ENCODE results near the gene TMEM219. TPM values are rescaled to one million over a fixed set of nuclear protein-coding genes. Genes with fewer than 3 reads are reported as not detected.

Gene TMEM219
- total and polyA plus RNA-seq, 10 of the 15 experiments (the other 5 are each of a cell fraction or from before 2014, with no cell fraction given), result 33.6 to 74.6 (median 56.5) TPM

DNA sequence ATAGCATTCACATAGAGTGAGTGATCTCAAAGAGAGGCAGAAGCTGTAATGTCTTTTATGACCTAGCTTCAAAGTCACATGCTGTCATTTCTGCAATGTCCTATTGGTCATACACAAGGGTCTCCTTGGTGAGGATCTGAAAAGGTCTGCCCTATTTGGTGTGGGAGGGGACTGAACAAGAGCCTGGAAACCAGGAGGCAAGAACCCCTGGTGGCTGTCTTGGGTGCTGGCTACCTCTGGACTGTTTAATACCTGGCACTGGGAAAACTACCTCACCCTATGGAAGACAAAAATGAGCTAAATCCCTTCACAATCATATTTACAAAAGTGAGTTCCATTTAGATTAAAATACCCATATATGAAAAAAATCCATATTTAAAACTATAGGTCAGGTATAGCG is 44.9 kb upstream of the TMEM219 start (continued):
- TF ChIP-seq ZNF384 (IDR thresholded peaks at IDR 0.05; ENCODE audit: borderline replicate concordance, low read depth, low read length), result no peak

DNA sequence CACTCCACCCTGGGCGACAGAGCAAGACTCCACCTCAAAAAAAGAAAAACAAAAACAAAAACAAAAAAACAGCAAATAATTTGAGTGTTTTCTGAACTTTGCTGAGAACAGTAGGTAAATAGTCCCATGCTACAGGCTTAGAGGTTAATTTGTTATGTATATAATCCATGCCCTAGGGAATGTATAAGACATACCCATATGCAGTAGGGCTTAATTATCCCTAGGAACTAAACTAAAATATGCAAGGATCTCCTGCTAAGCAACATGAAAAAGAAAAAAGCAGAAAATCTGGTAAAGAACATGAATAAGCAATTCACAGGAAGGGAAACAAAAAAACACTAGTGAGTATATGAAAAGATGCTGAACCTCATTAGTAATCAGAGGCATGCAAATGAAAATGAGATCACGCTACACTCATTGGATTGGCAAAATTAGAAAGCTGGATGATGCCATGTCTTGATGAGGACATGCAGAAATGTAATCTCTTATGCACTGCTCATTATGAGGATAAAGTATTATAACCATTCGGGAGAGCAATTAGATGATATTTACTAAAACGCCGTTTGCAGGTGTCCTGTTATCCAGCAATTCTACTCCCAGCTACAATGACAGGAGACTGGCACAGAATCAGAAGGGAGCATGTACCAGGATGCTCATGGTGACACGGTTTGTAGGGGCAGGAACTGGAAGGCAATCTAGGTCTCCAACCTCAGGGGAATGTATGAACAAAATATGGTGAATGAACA is 41.4 kb upstream of the TMEM219 start:
- intact Hi-C loops (cut with micrococcal nuclease; ENCODE audit: unreplicated experiment) (loop anchor here (10.0 kb wide), 1 partner anchor 56 kb away; the partner anchor contains the start of gene CDIPT), in situ Hi-C loops (cut with MboI) (no loop called here)
- ATAC-seq, result no peak
- Histone ChIP-seq H2AFZ (ENCODE audit: control insufficient read depth, low read depth, low read length) (no peak overlapping the region), H3K27me3 (replicated peaks in 1 of 2; ENCODE audit: control insufficient read depth in 2 of 2, insufficient read depth in 2 of 2, low read length in 1 of 2) (no peaks in the 10 kb centered on the region), H3K4me2 (ENCODE audit: control insufficient read depth, insufficient read depth) (no peak overlapping the region), H3K9ac (ENCODE audit: control insufficient read depth, insufficient read depth, low read length) (no peak overlapping the region), H3K79me2 (ENCODE audit: control insufficient read depth, insufficient read depth, low read length) (peaks cover 7% of the 10 kb centered on the region), H3K9me3 (replicated peaks; ENCODE audit: control insufficient read depth, insufficient read depth, low read length) (no peaks in the 10 kb centered on the region), H3K4me1 (ENCODE audit: control insufficient read depth, insufficient read depth, low read length) (no peaks in the 10 kb centered on the region; the same call in 1 of the 2 replicates), H3K4me3 (no peak overlapping the region), H3K36me3 (ENCODE audit: control insufficient read depth in 2 of 2, insufficient read depth in 2 of 2, low read length in 1 of 2) (peaks cover 0 to 9% of the 10 kb centered on the region in 2 experiments; a peak in 3 of 4 replicates), H4K20me1 (ENCODE audit: control insufficient read depth, insufficient read depth) (no peaks in the 10 kb centered on the region), H3K27ac (ENCODE audit: control insufficient read depth, insufficient read depth) (no peak overlapping the region)
- WGBS (ENCODE audit: insufficient coverage, insufficient replicate concordance, low lambda C conversion rate, missing lambda C conversion rate), result 94% methylated on average over 6 of the region's 6 CpGs
- RAD21 ChIA-PET (ENCODE audit: unreplicated experiment), result no interaction called here
- no peak for FAIRE-seq
- BruUV-seq (replicated peaks), result no TSS peak
- CTCF ChIA-PET, result interaction anchor here (0.9 kb wide), 1 partner anchor 52 kb away, joined by 4 read pairs; no protein-coding TSS in a partner anchor
- POLR2A ChIA-PET, result no interaction called here
- SMC1A ChIA-PET (ENCODE audit: uncharacterized antibody, unreplicated experiment), result interaction anchor here (1.0 to 1.1 kb wide), 2 partner anchors 41 to 55 kb away, joined by 3 to 4 read pairs; no protein-coding TSS in a partner anchor
- DNase-seq (ENCODE audit: low read depth, low spot score), result no peak
- TF ChIP-seq MYB (IDR thresholded peaks at IDR 0.05; ENCODE audit: borderline replicate concordance, low read depth, low read length), result no peak
- TF ChIP-seq, protein P1, sequence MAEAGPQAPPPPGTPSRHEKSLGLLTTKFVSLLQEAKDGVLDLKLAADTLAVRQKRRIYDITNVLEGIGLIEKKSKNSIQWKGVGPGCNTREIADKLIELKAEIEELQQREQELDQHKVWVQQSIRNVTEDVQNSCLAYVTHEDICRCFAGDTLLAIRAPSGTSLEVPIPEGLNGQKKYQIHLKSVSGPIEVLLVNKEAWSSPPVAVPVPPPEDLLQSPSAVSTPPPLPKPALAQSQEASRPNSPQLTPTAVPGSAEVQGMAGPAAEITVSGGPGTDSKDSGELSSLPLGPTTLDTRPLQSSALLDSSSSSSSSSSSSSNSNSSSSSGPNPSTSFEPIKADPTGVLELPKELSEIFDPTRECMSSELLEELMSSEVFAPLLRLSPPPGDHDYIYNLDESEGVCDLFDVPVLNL (IDR thresholded peaks at IDR 0.05; ENCODE audit: low read depth, low read length), result no peak
- no peak for TF ChIP-seq RFX5 (IDR thresholded peaks at IDR 0.05; ENCODE audit: low read depth, low read length)
- TF ChIP-seq ASH2L (IDR thresholded peaks at IDR 0.05; ENCODE audit: borderline replicate concordance, low read depth), result no peak
- TF ChIP-seq, protein P2, sequence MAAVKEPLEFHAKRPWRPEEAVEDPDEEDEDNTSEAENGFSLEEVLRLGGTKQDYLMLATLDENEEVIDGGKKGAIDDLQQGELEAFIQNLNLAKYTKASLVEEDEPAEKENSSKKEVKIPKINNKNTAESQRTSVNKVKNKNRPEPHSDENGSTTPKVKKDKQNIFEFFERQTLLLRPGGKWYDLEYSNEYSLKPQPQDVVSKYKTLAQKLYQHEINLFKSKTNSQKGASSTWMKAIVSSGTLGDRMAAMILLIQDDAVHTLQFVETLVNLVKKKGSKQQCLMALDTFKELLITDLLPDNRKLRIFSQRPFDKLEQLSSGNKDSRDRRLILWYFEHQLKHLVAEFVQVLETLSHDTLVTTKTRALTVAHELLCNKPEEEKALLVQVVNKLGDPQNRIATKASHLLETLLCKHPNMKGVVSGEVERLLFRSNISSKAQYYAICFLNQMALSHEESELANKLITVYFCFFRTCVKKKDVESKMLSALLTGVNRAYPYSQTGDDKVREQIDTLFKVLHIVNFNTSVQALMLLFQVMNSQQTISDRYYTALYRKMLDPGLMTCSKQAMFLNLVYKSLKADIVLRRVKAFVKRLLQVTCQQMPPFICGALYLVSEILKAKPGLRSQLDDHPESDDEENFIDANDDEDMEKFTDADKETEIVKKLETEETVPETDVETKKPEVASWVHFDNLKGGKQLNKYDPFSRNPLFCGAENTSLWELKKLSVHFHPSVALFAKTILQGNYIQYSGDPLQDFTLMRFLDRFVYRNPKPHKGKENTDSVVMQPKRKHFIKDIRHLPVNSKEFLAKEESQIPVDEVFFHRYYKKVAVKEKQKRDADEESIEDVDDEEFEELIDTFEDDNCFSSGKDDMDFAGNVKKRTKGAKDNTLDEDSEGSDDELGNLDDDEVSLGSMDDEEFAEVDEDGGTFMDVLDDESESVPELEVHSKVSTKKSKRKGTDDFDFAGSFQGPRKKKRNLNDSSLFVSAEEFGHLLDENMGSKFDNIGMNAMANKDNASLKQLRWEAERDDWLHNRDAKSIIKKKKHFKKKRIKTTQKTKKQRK (IDR thresholded peaks at IDR 0.05; ENCODE audit: low read depth, low read length), result no peak
- no peak for TF ChIP-seq LARP7 (IDR thresholded peaks at IDR 0.05)
- no peak for TF ChIP-seq IKZF2 (IDR thresholded peaks at IDR 0.05)
- TF ChIP-seq TCF3 (IDR thresholded peaks at IDR 0.05; ENCODE audit: borderline replicate concordance, insufficient read depth, low read depth, low read length), result no peak
- TF ChIP-seq SMC3 (IDR thresholded peaks at IDR 0.05; ENCODE audit: borderline replicate concordance, low read length), result no peak
- TF ChIP-seq, protein P3, sequence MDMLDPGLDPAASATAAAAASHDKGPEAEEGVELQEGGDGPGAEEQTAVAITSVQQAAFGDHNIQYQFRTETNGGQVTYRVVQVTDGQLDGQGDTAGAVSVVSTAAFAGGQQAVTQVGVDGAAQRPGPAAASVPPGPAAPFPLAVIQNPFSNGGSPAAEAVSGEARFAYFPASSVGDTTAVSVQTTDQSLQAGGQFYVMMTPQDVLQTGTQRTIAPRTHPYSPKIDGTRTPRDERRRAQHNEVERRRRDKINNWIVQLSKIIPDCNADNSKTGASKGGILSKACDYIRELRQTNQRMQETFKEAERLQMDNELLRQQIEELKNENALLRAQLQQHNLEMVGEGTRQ (IDR thresholded peaks at IDR 0.05; ENCODE audit: borderline replicate concordance, low read depth, low read length), result no peak
- no peak for TF ChIP-seq NFXL1 (IDR thresholded peaks at IDR 0.05; ENCODE audit: borderline replicate concordance)
- no peak for TF ChIP-seq RUNX3 (IDR thresholded peaks at IDR 0.05; ENCODE audit: low read length)
- TF ChIP-seq, protein P4, sequence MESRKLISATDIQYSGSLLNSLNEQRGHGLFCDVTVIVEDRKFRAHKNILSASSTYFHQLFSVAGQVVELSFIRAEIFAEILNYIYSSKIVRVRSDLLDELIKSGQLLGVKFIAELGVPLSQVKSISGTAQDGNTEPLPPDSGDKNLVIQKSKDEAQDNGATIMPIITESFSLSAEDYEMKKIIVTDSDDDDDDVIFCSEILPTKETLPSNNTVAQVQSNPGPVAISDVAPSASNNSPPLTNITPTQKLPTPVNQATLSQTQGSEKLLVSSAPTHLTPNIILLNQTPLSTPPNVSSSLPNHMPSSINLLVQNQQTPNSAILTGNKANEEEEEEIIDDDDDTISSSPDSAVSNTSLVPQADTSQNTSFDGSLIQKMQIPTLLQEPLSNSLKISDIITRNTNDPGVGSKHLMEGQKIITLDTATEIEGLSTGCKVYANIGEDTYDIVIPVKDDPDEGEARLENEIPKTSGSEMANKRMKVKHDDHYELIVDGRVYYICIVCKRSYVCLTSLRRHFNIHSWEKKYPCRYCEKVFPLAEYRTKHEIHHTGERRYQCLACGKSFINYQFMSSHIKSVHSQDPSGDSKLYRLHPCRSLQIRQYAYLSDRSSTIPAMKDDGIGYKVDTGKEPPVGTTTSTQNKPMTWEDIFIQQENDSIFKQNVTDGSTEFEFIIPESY (IDR thresholded peaks at IDR 0.05), result no peak
- TF ChIP-seq EED (IDR thresholded peaks at IDR 0.05; ENCODE audit: low read depth), result no peak

All from GM12878 (cell line).